ENCODE data around the gene CFAP61.
"Not testable (repeated sequence)": the region's sequence is repeated elsewhere in the genome, so short reads cannot be mapped to it uniquely, and the experiment has no call there.

Gene CFAP61, protein sequence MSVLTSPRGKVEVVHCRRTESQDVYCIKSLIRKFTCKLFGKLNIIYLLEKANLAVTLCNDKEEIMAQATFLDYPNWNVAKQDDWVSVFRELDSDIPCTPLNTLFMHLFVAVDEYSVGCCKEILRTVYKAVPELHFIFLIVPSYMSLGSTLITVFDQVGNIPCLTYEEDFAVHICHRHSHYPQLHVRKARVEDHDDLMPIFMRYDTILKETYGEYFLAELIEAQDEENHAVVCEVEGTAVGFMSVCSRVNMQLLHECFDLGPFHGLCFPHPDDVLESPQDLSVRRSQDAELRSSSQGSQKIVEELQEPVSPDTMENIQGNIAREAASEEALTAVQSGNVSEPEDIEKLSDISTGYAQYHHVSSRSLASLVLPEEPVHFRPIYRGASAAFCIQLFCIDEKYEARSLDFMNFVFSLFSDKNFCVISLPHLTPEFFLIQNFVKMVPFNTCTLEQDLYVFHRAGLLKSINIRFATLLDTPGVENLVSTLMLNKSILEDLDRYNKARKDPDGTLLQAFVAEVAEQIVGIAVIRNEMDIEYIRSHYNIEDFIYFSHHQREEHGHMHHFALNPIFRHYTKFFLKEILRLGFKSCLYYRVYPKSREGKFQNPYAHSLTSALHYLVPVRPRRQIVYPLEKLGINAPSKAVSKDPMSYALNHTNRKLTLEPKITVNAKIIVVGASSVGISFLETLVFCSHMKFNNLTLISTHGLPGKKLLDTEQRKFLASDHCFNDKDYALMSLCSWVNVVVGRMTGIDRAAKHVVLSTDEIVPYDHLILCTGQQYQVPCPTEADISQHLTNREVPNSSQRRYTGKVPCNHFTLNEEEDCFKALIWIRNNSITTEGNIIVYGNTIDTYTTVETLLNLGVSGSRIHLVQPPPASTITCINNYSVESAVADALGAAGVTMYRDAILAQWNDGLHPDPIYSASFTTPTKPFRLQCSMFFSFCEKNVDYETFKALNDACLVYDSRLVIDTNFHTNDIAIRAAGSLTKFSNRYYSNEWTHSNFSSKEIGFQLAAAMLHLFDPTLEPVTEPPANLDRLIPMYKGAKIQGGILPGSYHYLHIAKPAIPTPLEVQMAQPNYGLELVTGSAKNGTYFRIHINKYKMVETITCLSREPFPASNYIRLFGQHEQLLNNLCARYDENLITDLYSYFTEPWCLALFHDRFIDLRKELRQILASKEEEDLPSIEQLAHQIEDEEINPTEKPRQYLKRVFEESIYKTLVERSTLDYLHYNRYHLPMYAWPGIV

DNA sequence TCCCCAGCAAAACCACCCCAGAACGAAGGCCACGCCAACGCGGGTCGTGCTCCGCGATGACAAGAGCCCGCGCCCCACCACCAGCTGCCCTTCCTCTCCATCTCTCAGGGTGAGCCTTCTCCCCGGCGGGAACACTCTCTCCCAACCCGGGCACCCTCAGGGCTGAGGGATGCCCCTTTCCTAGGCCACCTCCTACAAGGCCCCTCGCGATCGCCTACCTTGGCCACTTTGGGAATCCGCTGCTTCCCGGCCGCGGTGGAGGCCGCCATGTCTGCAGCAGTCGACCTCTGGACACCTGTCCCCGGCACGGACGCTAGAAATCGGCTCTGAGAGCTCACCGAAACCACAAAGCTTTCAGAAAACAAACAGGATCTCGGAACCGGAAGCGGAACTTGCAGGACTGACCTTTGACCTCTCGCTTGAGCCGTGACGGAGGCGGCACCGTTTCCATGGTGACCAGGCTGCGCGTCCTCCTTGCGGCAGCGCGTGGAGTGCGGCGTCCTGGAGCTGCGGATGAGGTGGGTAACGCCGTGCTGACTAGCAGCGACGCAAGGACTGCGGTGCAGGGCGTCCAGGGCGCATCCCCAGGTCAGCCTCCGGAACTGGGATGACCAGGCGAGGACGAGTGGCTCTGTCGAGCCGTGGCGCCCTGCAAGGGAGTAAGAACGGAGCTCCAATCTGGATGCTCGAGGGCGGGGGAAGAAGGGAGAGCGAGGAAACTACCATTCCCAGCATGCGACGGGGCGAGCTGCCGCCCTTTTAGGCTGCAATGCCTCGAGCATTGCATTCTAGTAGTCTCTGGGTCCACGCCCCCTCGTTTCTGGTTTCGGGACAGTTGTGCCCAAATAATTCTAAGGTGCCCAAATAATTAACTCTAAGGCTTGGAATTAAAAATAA, at the start of gene CFAP61, which contains the start of gene CRNKL1:
CFAP61 (plus strand) TSS at position 459 of the 897 bp plus-strand sequence. CDS start 4,122 bp downstream, outside the sequence.
CRNKL1 (minus strand) TSS at position 393 of the 897 bp plus-strand sequence; CDS start at position 269, 124 bp downstream.
- peak within 1 kb of the TSS; percentile 89 for H3K4me2 ChIP-seq (ENCODE audit: low read length)
- no peak for TF ChIP-seq EZH2phosphoT487 (IDR thresholded peaks at IDR 0.05; ENCODE audit: low read depth)
- no peak for TF ChIP-seq CTCF (IDR thresholded peaks at IDR 0.05; ENCODE audit: low read depth, low read length)
- H3K27ac ChIP-seq (ENCODE audit: low read length): peak within 1 kb of the TSS; percentile 68
- H3K9ac ChIP-seq (ENCODE audit: low read length): peak within 1 kb of the TSS; percentile 84
- peak within 1 kb of the TSS; percentile 92 for H3K4me3 ChIP-seq (ENCODE audit: low read length)
- peak within 1 kb of the TSS; percentile 89 for H2AFZ ChIP-seq (ENCODE audit: low read depth, low read length)
- no peaks in the 10 kb centered on the region for H3K27me3 ChIP-seq (ENCODE audit: low read depth, low read length)
- H3K9me3 ChIP-seq (ENCODE audit: insufficient read depth, low read length): no peaks in the 10 kb centered on the region
- H4K20me1 ChIP-seq (ENCODE audit: insufficient read depth, low read length): no peaks in the 10 kb centered on the region
- peaks cover 18% of the 10 kb centered on the region for H3K79me2 ChIP-seq (ENCODE audit: low read length)
- H3K4me1 ChIP-seq (ENCODE audit: low read length): peaks cover 13% of the 10 kb centered on the region
- peaks cover 25% of the 10 kb centered on the region for H3K36me3 ChIP-seq (replicated peaks; ENCODE audit: low read depth, low read length)

GRCh38 chr20:20003031-20003954, 49.0 kb upstream of the CFAP61 start:
- Histone ChIP-seq H3K27me3 (ENCODE audit: low read depth, low read length) (peaks cover 17% of the 10 kb centered on the region; the same call in 1 of the 2 replicates), H4K20me1 (ENCODE audit: insufficient read depth, low read length) (no peaks in the 10 kb centered on the region), H3K9me3 (ENCODE audit: insufficient read depth, low read length) (no peaks in the 10 kb centered on the region), H3K4me1 (ENCODE audit: low read length) (no peaks in the 10 kb centered on the region), H3K9ac (ENCODE audit: low read length) (no peak overlapping the region), H3K4me2 (ENCODE audit: low read length) (no peak overlapping the region), H2AFZ (ENCODE audit: low read depth, low read length) (no peak overlapping the region), H3K36me3 (replicated peaks; ENCODE audit: low read depth, low read length) (no peaks in the 10 kb centered on the region), H3K79me2 (ENCODE audit: low read length) (no peaks in the 10 kb centered on the region), H3K27ac (ENCODE audit: low read length) (no peak overlapping the region), H3K4me3 (ENCODE audit: low read length) (no peak overlapping the region)
- TF ChIP-seq CTCF (IDR thresholded peaks at IDR 0.05; ENCODE audit: low read depth, low read length) (no peak), EZH2phosphoT487 (IDR thresholded peaks at IDR 0.05; ENCODE audit: low read depth) (no peak)

- not testable (repeated sequence) for H4K20me1 ChIP-seq (ENCODE audit: insufficient read depth, low read length); H3K79me2 ChIP-seq (ENCODE audit: low read length); H3K4me1 ChIP-seq (ENCODE audit: low read length); H3K36me3 ChIP-seq (replicated peaks; ENCODE audit: low read depth, low read length); H3K4me3 ChIP-seq (ENCODE audit: low read length); H3K4me2 ChIP-seq (ENCODE audit: low read length); H3K9me3 ChIP-seq (ENCODE audit: insufficient read depth, low read length); H2AFZ ChIP-seq (ENCODE audit: low read depth, low read length); H3K27ac ChIP-seq (ENCODE audit: low read length); H3K9ac ChIP-seq (ENCODE audit: low read length)
- H3K27me3 ChIP-seq (ENCODE audit: low read depth, low read length): peaks cover 17% of the 10 kb centered on the region; the same call in 1 of the 2 replicates
Observed at GRCh38 chr20:20003955-20004322, 48.4 kb upstream of the CFAP61 start.

Data from OCI-LY3 (cell line).